COLO668 (cell line): ENCODE data around the gene RPL11.
"Not testable (repeated sequence)": the region's sequence is repeated elsewhere in the genome, so short reads cannot be mapped to it uniquely, and the experiment has no call there.

Source experiments
- DNase-seq: peaks from one replicate; lab custom pipeline; 2025; ENCODE audit not compliant: unreplicated experiment; lab: John Stamatoyannopoulos, UW

RPL11 gene

DNA sequence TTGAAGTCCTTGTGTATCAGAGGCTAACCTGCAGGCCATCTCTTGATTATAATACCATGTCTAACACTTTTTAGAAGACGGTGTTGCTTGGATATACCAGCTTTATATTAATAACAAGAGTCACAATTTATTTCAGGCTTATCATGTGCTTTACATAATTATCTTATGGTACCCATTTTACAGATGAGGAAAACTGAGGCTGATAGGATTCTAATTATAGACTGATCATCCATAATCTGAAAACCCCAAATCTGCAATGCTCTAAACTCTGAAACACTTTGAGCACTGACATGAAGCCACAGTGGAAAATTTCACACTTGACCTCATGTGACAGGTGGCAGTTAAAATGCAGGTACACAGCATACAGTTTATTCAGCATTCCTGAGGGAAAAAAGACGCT is 7.2 kb upstream of the RPL11 start:
- no peak for DNase-seq

- not testable (repeated sequence) for DNase-seq
These were observed 6.4 kb upstream of the RPL11 start for GRCh38 chr1:23685197-23685596.

GRCh38 chr1:23687680-23688079 is 3.9 kb upstream of the RPL11 start:
- not testable (repeated sequence) for DNase-seq

- not testable (repeated sequence) for DNase-seq
These were observed 3.3 kb upstream of the RPL11 start for GRCh38 chr1:23688281-23688680.

GRCh38 chr1:23692308-23692871 is 784 bp downstream of the RPL11 start:
- DNase-seq, result no peak

DNA sequence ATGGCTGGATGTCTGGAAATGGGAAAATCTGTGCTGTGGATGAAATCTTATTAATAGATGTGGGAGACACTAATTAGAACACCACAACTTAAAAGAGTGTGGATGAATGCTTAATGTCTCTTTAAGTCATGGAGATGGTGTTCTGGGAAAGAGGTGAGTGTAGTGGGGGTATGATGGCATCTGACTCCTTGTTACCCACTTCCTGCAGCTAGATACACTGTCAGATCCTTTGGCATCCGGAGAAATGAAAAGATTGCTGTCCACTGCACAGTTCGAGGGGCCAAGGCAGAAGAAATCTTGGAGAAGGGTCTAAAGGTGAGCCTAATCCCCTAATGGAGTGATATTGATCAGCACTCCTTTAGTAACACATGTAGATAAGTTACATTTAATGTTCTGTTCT is 2.0 kb downstream of the RPL11 start:
- no peak for DNase-seq

GRCh38 chr1:23694371-23694770 is 2.8 kb downstream of the RPL11 start:
- DNase-seq, result no peak

DNA sequence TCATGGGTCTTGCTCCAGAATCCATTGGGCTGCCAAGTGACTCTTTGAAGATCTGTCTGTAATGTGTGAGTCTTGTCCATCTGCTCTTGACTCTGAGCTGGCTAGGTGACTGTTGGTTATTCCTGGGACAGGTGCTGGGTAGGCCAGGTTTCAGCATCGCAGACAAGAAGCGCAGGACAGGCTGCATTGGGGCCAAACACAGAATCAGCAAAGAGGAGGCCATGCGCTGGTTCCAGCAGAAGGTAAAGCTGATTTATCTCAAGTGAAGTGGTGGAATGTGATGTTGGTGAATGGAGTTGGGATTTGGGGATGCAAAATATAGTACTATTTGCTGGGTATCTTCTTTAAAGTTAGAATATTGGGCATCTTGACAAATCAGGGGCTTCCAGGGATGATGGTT is 4.1 kb downstream of the RPL11 start:
- DNase-seq, result no peak

DNA sequence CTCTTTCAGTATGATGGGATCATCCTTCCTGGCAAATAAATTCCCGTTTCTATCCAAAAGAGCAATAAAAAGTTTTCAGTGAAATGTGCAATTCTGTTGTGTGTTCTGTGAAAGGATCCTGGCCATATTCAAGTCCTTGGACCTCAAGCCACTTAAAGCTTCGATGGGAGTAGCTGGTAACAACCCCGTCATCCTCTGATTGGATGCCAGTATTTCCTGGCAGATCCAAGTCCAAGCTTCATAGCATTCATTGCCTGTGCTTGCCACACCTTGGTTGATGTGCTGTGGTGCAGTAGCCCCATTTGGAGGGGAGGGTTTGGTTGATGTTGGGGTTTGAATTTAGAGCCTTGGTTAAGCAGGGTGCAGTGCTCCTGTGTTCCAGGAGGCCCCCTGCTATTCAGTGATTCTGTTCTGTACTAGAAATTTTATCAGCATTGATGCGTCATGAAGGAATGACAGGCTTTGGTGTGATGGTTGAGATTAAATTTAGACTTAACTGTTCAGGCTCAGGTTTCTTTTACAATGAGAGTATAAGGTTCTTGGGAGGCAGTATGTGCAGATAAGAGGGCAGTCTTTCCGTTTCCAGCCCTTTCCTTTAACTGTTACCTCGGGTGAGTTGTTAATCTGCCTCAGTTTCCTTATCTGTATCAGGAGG is 4.9 kb downstream of the RPL11 start:
- DNase-seq, result no peak

DNA sequence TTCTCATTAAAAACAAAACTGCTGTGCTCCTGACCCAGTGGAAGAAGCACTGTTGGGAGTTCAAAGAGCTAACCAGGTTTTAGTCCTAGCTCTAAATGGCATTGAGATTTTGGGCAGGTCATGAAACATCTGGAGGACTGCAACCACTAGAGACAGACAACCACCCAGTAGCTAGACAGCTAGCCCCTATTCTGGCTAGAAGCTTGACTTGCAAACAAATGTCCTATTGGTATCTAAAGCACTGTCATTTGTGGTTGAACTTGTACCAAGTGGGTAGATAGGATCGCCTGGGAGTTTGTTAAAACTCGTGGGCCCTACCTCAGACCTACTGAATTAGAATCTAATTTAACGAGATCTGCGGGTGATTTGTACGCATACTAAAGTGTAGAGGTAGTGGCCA is 6.9 kb downstream of the RPL11 start:
- no peak for DNase-seq

GRCh38 chr1:23699280-23700179 is 7.9 kb downstream of the RPL11 start:
- DNase-seq, result no peak

GRCh38 chr1:23701310-23701709 is 9.7 kb downstream of the RPL11 start:
- no peak for DNase-seq

DNA sequence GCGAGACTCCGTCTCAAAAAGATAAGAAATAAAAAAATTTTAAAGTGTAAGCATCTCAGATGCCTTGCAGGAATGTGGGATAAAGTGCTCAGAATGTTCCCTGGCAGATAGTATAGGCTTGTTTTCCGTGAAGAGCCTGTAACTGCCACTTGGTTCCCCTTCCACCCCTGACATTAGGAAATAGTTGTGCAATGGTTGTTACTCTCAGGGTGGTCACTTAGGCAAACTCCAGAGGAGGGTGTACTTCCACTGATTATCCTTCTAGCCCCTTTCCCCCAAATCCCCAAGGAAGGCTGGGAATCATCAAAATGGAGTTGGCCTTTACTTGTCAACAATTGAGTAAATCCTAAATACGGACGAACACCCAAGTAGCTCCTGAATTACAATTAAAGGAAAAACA is 10.4 kb downstream of the RPL11 start:
- DNase-seq, result no peak

DNA sequence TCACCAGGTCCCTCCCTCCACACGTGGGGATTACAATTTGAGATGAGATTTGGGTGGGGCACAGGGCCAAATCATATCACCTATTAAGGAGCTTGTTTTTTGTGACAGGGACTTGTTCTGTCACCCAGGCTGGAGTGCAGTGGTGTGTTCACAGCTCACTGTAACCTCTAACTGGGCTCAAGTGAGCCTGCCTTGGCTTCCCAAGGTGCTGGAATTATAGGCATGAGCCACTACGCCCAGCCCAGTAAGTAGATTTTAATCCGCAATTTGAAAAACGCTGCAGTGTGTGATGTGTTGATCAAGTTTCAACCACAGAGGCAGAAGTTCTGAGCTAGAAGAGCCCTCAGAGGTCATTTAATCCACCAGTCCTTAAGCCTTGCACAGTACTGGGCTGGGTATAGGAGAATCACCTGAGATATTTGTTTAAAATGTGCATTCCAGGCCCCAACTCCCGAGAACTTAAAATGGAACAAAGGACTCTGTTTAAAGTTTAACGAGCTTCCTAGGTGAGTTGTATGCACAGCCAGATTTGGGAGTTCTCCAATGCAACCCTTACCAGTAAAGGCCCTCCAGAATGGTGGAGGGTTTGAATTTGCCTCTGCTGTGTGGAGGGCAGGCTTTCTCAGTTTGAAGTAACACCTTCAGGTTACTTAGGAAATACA is 13.4 kb downstream of the RPL11 start:
- no peak for DNase-seq

DNA sequence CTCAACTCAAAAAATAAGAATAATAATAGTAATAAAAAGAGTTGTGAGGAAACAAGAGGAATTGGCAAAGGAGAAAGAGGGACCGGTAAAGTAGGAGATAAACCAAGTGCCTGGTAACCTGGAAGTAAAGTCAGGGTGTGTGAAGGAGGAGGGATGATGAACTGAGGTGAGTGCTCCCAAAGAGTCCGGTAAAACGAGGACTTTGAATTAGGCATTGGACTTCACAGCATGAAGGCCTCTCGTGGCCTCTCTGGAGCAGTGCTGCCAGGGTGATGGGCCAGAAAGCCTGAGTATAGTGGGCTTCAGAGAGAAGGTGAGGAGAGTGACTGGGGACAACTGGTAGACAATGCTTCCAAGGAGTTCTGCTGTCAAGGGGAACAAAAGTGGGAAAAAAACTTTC is 17.6 kb downstream of the RPL11 start:
- no peak for DNase-seq

- peak; percentile 49 for DNase-seq
These were observed 26.9 kb downstream of the RPL11 start for GRCh38 chr1:23718482-23718881.

- DNase-seq, result no peak
These were observed 27.7 kb downstream of the RPL11 start for GRCh38 chr1:23719162-23719820.

DNA sequence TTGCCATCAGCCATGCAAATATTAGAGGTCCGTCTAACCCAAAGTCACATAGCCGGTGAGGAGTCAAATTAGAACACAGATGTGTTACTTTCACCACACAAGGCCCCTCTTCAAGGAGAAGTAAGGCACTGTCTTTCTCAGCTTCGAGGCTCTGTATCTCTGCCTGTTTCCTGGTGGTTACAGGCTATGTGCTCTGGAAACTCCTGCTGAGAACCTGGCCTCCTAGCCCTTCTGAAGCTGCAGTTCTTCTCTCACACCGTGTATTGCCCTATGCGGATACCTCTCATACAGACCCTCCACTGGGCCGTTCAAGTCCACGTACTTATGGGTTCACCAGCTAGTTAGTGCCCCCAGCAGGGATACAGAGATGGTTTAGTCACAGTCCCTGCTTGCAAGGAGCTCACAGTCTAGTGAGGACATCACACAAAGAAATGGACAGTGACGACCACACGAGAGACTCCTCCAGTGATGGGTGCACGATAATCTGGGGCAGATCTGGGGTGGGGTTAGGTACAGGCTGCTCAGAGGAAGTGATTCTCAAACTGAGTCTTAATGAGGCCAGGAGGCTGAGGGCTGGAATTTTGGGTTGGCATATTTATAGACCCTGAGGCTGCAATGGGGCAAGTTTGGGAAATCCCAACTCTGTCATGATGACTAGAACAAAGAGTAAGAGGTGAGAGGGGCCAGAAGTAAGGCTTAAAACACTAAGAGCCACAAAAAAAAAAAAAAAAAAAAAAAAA is 28.8 kb downstream of the RPL11 start:
- no peak for DNase-seq

GRCh38 chr1:23722652-23723051 is 31.0 kb downstream of the RPL11 start:
- DNase-seq, result no peak

DNA sequence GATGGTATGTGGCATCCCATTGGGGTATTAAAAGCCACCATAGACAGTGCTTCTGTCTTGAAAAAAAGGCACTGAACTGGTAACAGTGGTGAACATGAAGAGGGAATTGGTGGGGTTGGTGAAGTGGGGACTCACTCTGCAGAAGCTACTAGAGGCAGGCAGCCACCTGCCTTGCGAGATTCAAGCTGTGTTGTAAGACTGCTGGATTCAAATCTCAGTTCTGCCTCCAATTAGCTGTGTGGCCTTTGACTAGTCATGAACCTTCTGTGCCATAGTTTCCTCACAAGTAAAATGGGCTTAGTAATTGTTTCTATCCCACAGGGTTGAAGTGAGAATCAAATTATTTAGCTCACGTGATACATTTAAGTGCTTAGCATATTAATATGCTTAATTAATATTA is 35.1 kb downstream of the RPL11 start:
- DNase-seq, result no peak
